Left lung (tissue), 10 donors: ENCODE measurements around the gene INTU. TPM values are rescaled to one million over a fixed set of nuclear protein-coding genes. Genes with fewer than 3 reads are reported as not detected.

Experiments used
- ATAC-seq: fragments of 200-7000 bp; cut with Tn5 transposase; one replicate; pipeline ENCODE4 v1.9.1; 2020; ENCODE audit warnings: moderate library complexity
- DNase-seq, 4 donors: peaks; one replicate each; pipeline ENCODE4 v3.0.0-alpha.2; 2013 to 2020
- H3K27ac ChIP-seq, 2 donors: fragments of 200-600 bp; sonication (generic) in 1 of 2; one replicate each; pipeline versions ENCODE4 v1.5.0 to v1.8.0; 2020 to 2021
- H3K27me3 ChIP-seq, 2 donors: fragments of 200-600 bp; sonication (generic) in 1 of 2; one replicate each; pipeline versions ENCODE4 v1.5.0 to v1.8.0; 2020 to 2021
- H3K36me3 ChIP-seq, 2 donors: fragments of 200-600 bp; sonication (generic) in 1 of 2; one replicate each; pipeline versions ENCODE4 v1.5.0 to v1.8.0; 2020 to 2021
- H3K4me1 ChIP-seq, 2 donors: fragments of 200-600 bp; one replicate each; pipeline ENCODE4 v1.8.0; 2021
- H3K4me3 ChIP-seq, 2 donors: fragments of 200-600 bp; sonication (generic) in 1 of 2; one replicate each; pipeline versions ENCODE4 v1.5.0 to v1.8.0; 2020 to 2021; ENCODE audit warnings: mild to moderate bottlenecking in 1 of 2
- H3K9me3 ChIP-seq, 2 donors: fragments of 200-600 bp; sonication (generic) in 1 of 2; one replicate each; pipeline versions ENCODE4 v1.5.0 to v1.8.0; 2020 to 2021
- CTCF ChIP-seq, 2 donors: fragments of 200-600 bp; sonication (generic) in 1 of 2; IDR thresholded peaks; one replicate each; pipeline versions ENCODE4 v1.5.0 to v1.8.0; 2021; ENCODE audit warnings: antibody characterized with exemption in 2 of 2
- intact Hi-C, 2 donors: fragments of 100-400 bp; cut with DNase I; formaldehyde crosslinking; loops; one replicate each; pipeline versions ENCODE4 v1.11.2 to v1.14.2; 2022
- polyA plus RNA-seq, 6 donors: library from polyadenylated mRNA; unstranded; fragments of 120-200 nt; gene quantifications; one replicate each; pipeline ENCODE4 v1.2.1, GENCODE V29; 2013; ENCODE audit not compliant: insufficient read length in 6 of 6
- total RNA-seq, 2 donors: library from RNA; stranded (reverse); fragmentation: NEBNext Ultra II Directional; extraction: Animal tissue kit (Norgen Biotek cat#: 25700); gene quantifications; one replicate each; pipeline ENCODE4 v1.2.1, GENCODE V29; 2021
- donor health status: DM: no; HTN: yes; CAD: no.
- donor health status: DM: no; HTN: no; CAD: no.

INTU gene
- total and polyA plus RNA-seq, 8 donors: 8.8 to 48.2 (median 31.1) TPM

- intact Hi-C loops: no loop called here
- Histone ChIP-seq H3K9me3 (peaks cover 0 to 7% of the 10 kb centered on the region in 2 donors), H3K27me3 (no peaks in the 10 kb centered on the region), H3K27ac (no peak overlapping the region), H3K4me1 (no peaks in the 10 kb centered on the region), H3K36me3 (no peaks in the 10 kb centered on the region), H3K4me3 (no peak overlapping the region)
- no peak for DNase-seq
- ATAC-seq: no peak
- TF ChIP-seq CTCF (IDR thresholded peaks at IDR 0.05): no peak
Observed at GRCh38 chr4:127756906-127757305, 124.1 kb downstream of the INTU start.

- Histone ChIP-seq H3K36me3 (no peaks in the 10 kb centered on the region), H3K4me1 (no peaks in the 10 kb centered on the region), H3K27ac (no peak overlapping the region), H3K27me3 (no peaks in the 10 kb centered on the region), H3K4me3 (no peak overlapping the region), H3K9me3 (peaks cover 0 to 7% of the 10 kb centered on the region in 2 donors)
- intact Hi-C loops: no loop called here
- ATAC-seq: no peak
- no peak for DNase-seq
- TF ChIP-seq CTCF (IDR thresholded peaks at IDR 0.05): no peak
Observed at GRCh38 chr4:127759228-127759820, 126.6 kb downstream of the INTU start.

- no peak overlapping the region for H3K4me3 ChIP-seq
- H3K4me1 ChIP-seq: no peaks in the 10 kb centered on the region
- H3K27ac ChIP-seq: no peak overlapping the region
- no peak for DNase-seq
- ATAC-seq: peak; percentile 66
- intact Hi-C loops: no loop called here
- H3K9me3 ChIP-seq: peaks cover 0 to 7% of the 10 kb centered on the region in 2 donors
- no peak for TF ChIP-seq CTCF (IDR thresholded peaks at IDR 0.05)
- no peaks in the 10 kb centered on the region for H3K36me3 ChIP-seq
- no peaks in the 10 kb centered on the region for H3K27me3 ChIP-seq
Observed at GRCh38 chr4:127759893-127760292, 127.1 kb downstream of the INTU start.

GRCh38 chr4:127771535-127772275, 138.9 kb downstream of the INTU start:
- TF ChIP-seq CTCF (IDR thresholded peaks at IDR 0.05): no peak
- intact Hi-C loops: no loop called here
- H3K4me1 ChIP-seq: no peaks in the 10 kb centered on the region
- H3K4me3 ChIP-seq: no peak overlapping the region
- no peak overlapping the region for H3K27ac ChIP-seq
- H3K9me3 ChIP-seq: no peaks in the 10 kb centered on the region
- no peaks in the 10 kb centered on the region for H3K36me3 ChIP-seq
- H3K27me3 ChIP-seq: no peaks in the 10 kb centered on the region
- ATAC-seq (no peak), DNase-seq (no peak)

GRCh38 chr4:127772769-127773671, 140.3 kb downstream of the INTU start:
- H3K36me3 ChIP-seq: no peaks in the 10 kb centered on the region
- no peak for ATAC-seq
- no peak overlapping the region for H3K4me3 ChIP-seq
- no peak for TF ChIP-seq CTCF (IDR thresholded peaks at IDR 0.05)
- no peaks in the 10 kb centered on the region for H3K9me3 ChIP-seq
- peaks cover 2 to 5% of the 10 kb centered on the region in 2 donors for H3K27me3 ChIP-seq
- H3K27ac ChIP-seq: no peak overlapping the region
- DNase-seq: no peak
- intact Hi-C loops: no loop called here
- no peaks in the 10 kb centered on the region for H3K4me1 ChIP-seq
